ENCODE measurements around the gene GATAD2A.
"Not testable (repeated sequence)": the region's sequence is repeated elsewhere in the genome, so short reads cannot be mapped to it uniquely, and the experiment has no call there.

GATAD2A gene

DNA sequence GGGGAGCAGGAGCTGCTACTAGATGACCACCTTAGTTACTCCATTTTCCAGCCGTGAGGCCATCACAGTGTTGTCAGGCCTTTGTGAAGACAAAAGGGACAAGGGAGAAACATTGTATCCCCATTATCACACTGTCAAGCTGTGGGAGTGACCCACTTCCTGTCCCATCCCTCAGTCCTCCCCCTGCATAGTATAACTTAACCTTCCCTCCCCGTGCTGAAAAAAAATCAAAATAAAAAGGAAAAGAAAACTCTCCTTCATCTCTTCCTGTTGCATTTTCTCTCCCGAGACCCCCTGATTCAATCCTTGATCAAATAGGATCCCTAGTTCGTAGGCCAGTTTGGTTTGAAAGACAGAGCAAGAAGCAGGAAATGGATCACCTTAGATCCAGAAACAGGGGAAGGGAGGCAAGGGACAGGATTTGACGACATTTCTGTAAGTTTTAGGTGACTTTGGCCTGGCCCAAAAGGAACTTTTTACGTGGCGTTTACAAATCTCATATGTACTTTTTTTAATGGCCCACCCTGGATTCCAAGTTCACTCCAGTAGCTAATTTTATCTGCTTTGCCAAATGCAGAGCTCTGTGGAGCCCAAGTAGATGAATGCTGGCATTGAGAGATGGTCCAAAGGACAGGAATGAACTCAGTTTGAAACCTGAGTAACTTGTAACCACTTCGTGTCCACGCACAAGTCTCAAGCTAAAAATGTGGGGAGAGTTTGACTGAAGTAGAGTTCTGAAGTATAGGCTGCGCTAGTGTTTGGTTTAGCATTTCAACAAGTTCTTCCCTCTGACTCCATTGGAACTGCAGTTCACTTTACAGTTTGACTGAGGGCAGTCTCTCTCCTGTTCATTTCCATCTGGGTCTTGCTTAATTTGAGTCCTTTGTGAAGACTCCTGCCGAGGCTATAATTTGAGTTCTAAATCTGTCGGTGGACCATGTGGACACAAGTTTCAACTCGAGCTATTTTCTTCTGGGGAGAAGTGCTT, 16.6 kb upstream of the GATAD2A start:
- DNase-seq: no peak

DNA sequence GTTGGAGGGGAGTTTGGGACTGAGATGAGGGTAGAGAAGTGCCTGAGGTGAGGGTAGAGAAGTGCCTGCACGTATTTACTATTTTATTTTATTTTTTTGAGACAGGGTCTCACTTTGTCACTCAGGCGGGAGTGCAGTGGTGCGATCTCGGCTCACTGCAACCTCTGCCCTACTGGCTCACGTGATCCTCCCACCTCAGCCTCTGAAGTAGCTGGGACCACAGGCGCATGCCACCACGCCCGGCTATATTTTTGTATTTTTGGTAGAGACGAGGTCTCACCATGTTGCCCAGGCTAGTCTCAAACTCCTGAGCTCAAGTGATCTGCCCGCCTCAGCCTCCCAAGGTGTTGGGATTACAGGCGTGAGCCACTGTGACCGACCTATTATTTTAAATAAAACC, 15.8 kb upstream of the GATAD2A start:
- DNase-seq: not testable (repeated sequence)

DNA sequence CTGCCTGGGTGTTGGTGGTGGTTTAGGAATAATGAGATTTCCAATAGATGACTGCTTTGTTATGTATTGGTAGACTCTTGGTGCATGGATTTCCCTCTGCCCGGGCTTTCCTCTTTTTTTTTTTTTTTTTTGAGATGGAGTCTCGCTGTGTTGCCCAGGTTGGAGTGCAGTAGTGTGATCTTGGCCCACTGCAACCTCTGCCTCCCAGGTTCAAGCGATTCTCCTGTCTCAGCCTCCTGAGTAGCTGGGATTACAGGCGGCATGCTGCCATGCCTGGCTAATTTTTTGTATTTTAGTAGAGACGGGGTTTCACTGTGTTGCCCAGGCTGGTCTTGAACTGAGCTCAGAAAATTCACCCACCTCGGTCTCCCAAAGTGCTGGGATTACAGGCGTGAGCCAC, 11.1 kb upstream of the GATAD2A start:
- not testable (repeated sequence) for DNase-seq

DNA sequence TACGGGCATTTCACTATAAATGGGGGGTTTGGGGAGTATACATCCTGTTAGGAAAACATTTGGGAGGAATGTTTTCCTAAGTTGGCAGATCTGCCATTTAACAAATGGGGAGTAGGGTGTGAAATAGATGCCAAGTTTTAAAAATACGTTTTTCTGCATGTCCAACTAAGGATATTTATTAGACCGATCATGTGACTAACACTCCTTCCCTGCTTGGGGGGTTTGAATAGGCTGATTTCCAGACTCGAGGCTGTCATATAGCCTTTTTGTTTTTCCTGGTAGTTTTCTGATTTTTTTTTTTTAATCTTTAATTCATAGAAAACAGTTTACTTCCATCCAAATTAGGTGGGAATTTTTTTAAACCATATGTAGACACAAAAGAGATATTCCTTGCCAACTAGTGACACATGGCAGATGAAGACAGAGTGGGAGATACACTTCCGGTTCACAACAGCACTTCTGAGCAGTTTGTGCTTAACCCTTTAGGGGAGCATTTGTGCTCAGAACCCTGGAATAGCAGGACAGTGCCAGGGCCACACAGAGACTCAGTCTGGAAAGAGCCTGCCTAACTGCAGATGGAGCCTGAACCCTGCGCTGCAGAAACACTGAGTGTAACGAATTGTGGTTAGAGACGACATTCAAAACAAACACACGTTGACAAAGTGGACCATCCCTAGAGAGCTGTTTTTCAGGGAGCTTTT, 5.6 kb upstream of the GATAD2A start:
- DNase-seq: no peak

DNA sequence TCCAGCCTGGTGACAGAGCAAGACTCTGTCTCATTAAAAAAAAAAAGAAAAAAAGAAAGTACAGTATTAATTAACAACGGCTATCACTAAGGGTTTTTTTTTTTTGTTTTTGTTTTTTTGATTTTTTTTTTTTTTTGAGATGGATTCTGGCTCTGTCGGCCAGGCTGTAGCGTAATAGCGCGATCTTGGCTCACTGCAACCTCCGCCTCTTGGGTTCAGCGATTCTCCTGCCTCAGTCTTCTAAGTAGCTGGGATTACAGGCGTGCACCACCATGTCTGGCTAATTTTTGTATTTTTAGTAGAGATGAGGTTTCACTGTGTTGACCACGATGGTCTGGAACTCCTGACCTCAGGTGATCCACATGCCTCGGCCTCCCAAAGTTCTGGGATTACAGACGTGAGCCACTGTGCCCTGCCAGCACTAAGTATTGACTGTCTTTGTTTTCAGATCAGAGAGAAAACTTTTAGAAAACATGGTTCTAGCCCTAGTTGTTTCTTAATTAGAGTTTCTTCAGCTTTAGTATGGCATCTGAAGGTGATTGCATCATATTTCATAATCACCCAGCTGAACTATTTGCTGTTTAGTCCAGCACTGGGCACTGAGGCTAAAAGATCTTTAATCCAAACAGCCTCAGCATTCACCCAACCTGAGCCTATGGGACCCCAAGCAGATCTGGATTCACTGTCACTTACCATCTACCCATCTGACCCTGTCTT, 2.7 kb upstream of the GATAD2A start:
- no peak for DNase-seq

DNA sequence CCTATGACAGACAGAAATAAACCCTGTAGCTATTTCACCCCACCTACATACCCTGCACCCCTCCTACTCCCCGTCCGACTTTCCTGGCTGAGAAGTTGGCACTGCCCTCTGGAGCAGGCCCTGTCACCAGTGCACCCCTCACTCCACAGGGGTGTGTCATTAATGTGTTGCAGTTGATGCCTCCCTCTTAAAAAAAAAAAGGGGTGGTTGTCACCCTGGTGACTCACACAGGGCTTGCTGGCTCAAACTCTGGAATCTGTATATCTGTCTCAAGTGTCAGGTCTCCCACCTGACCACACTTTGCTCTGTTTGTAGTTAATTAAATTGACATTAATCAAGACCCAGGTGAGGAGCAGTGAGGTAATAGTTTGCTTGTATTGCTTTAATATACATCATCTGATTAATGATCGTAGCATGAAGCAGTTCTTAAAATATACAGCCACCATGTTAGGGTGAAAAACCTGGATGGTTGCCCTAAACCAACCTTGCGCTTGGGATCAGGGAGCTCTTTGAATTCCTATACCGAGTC, 2.0 kb upstream of the GATAD2A start:
- no peak for DNase-seq

DNA sequence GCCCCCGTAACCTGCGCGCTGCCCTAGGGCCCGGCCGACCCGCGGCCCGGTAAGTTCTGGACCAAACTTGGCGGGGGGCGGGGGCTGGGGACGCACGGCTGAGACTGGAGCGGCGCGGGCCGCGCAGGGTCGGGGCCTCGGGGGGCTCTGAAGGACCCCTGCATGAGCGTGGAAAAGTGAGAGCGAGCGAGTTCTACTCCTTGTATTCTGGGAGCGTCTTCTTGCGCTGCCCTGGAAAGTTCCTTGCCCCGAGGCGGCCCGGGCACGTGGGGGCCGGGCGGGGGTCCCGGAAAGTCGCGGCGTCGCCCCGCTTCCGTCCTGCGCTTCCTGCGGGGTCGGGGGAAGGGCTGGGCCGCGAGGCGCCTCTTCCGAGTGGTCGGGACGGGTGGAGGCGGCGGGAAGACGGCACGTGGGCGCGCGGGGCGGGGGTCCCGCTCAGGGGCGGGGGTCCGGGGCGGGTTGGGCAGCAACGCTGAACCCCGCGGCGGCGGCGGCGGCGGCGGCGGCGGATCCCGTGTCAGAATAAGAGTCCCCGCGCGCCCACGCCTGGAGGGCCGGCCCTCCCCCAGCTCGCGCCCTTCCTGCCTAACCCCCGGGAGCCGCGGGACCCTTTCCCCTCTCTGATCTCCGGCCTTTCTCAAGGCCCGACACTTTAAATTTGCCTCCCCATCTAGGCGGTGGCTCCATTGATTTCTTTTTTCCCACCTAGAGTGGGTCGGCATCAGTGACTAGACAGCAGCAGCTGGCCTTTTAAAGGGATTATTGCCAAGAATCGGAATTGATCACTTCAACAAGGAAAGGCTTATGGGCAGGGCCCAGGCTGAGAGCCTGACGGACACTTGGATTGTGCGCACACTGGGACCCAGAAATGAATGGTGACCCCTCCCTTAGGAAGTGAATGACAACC, 749 bp downstream of the GATAD2A start:
- DNase-seq: no peak

DNA sequence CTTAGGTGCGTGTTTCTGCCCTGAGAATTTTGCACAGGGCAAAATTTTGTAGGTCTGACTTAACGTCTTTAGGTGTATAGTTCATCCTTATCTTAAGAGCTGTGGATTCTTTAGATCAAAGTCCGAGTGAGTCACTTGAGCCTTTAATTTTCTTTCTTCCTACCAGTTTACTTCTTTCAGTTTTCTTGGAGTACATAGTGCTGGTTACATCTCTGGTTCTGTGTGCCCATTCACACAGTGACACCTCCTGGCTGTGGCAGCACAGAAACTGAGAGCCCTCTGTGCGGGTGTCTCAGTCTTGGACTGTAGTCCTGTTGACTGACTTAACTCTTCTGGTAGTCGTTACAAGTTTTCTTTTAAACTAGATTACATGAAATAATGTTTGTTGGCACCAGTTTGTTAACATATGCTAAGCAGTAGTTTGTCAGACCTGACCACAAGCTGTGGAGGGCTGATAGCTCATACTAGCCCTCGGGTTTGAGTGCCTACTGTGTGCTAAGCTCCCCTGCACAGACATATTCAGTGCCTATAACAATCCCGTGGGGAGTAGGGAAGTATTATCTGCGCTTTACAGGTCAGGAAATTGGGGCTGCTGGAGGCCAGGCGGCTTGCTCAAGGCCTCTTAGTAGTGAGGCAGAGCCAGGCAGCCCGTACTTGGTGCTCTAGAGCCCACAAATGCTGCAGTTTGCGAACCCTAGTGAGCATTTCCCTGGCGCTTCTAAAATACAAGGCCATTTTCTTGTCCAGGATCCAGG, 1.6 kb downstream of the GATAD2A start:
- DNase-seq: no peak

DNA sequence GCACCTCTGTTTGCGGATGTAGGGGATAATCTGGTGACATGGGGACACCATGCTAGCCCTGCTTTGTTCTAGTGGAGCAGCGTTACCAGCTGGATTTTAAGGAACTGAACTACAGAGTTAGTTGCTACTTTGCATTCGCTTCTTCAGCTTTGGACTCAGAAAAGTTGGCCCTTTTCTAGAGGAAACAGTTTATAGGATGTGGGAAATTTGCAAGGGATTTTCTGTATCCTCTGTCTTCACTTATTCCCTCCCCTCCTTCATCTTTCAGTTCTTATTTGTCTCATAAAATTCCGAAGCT, 2.1 kb downstream of the GATAD2A start:
- DNase-seq: no peak

DNA sequence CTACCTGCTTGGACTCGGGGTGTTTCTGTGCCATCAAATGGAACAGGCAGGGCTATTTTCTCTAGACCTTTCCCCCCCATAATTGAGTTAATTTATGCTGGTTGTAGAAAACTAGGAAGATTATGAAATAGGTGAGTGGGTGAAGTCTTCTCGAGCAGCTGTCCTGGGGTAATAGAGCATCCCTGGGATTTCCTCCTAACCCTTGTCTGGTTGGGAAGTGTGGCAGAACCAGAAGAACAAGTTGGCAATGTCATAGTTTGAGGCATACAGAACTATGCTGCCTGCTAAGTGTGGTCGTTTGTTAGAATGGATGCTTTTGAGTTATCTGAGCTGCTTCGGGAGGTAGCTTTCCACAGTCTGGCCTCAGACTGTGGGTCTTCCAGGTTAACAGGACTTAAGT, 3.7 kb downstream of the GATAD2A start:
- DNase-seq: no peak

DNA sequence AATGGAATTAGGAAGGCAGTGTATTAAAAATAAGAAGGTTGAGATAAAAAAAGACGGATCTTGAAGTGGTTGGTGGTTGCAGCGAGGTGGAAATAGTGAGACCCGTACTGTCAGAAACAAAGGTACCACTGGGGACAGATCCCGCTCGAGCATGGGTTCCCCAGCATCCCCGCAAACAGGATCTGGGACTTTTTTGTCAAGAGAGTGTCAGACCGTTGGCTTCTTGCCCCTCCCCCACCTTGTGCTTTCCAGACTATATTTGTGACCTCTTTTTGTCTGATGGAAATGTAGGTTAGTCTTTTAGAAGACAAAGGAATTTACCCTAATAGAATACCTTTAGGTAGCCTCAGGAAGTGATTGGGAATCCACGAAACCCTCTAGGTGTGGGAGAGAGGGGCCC, 4.2 kb downstream of the GATAD2A start:
- DNase-seq: no peak

DNA sequence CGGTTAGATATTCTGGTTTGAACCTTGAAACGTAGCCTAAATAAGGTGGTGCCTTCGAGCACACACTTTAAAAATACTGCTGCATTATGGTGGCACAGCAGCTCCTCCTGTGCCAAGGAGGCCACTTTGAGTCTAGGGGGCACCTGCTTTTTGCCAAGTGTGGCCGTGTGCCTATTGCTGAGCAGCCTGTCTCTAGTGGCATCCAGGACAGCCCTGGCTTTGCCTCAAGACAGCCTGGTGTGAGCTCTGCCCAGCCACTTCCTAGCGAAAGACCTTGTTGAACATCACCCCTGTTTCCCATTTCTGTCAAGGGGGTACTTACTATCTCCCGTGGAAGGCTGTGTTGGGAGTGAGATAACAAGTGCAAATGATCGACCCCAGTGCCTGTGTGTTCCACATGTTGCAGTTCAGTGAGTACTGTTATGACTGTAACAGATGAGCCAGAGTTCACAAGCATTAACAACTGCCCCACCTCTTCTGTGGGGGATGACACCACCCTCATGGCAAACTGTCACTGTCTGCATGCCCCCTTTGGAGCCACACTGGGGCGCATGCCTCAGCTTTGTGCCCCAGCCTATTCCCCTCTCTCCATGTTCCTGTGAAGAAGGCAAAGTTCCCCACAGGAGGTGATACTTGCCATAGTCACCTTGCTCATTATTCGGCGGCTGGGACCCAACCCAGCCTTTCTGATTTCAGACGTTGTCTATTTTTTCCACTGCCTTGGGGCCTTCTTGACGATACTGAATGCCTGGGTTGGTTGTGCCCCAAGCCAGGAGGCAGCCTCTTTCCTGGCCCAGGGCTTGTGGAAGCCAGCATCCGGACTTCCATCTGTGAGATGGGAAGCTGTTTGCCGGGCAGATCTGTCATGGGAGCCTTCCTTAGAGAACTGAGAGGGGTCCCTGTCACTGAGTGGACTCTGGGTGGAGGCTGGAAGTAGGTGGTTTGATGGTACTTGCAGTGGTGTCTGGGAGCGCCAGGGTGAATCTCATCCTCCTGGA, 5.4 kb downstream of the GATAD2A start:
- DNase-seq: no peak

DNA sequence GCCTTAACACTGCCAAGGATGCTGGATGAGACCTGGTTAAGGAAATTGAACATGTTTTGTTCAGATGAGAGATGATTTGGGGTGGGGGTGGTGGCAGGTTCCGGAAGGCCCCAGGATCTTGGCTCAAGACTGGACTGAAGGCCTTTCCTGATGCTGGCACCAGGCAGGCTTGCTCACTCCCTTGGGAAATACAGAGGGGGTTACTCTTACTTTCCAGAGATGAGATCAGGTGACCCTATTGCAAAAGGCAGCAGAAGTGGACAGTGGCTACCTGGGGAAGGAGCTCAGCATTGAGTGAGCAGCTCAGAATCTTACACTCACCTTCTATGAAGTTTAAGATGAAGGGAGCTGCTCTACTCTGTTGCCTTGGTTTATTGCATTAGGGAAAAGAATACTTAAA, 10.8 kb downstream of the GATAD2A start:
- DNase-seq: no peak

DNA sequence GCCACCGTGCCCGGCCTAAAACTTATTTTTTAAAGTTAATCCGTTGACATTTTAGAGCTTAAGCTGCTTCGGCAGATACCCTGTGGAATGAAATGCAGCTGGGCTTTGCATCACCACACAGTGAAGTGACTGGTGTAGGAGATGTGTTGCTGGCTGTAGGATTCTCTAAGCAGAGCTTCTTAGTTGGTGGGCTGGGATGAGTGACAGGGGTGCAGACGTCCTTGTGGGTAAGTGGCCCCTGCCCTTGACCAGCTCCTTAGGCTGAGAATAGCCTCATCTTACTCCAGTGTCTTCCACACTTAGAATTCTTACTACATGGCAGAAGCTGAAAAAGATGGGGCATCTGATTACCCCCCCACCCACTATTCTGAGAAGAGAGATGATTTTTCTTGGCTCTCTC, 11.6 kb downstream of the GATAD2A start:
- no peak for DNase-seq

DNA sequence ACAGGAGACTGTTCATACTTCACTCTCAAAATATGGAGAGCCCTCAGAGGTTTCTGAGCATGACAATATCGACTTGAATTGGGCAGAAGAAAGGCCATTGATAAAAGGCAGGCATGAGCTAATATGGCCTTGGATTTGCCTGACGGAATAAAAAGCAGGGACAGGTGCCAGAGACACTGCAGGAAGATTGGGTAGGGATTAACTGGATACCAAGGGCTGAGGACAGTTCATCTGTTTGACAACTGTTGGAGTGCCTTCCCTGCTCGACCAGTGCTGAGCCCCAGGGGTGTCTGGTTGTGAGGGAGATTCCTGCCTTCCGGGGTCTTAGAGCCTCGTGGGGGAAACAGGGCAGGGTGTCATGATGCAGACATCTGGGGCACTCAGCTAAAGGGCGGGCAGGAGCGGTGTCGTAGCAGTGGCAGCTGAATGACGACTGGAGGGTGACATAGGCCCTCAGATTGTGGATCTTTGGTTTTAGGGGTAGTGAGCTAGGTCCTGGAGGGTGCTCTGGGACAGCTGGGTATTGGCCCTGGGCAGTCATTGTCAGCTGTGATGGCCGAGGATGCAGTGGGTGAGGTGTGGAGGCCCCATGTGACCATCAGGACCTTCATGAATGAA, 12.3 kb downstream of the GATAD2A start:
- DNase-seq: no peak

DNA sequence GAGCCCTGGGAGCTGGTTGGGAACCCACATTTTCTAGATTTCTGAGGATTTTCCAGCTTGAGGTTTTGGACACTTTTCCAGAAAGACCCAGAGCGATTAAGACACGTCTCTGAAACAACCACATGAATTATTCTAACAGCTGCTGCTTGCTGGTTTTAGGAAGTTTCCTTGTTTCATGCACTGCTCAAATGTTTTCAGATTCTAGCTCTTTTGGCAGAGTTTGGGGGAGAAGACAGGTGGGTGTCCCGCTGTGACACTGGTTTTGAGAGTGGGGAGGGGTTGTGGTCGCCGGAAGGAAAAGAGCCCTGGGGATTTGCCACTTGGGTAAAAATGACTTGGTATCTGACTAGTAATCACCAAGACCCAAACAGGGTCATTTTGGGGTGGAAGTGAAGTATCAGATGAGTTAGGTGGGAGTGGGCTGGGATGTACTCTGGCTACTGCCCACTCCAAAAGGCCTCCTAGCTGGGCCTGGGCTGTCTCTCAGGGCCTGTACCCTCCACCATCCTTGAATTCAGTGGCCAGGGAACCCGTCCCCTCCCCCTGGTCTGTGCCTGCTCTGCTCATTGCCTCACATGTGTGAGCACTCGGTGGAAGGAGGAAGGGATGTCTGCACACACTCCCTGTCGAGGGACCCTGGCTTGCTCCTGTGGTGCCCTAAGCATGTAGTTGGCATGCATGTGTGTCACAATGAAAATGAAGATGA, 13.2 kb downstream of the GATAD2A start:
- DNase-seq: no peak

DNA sequence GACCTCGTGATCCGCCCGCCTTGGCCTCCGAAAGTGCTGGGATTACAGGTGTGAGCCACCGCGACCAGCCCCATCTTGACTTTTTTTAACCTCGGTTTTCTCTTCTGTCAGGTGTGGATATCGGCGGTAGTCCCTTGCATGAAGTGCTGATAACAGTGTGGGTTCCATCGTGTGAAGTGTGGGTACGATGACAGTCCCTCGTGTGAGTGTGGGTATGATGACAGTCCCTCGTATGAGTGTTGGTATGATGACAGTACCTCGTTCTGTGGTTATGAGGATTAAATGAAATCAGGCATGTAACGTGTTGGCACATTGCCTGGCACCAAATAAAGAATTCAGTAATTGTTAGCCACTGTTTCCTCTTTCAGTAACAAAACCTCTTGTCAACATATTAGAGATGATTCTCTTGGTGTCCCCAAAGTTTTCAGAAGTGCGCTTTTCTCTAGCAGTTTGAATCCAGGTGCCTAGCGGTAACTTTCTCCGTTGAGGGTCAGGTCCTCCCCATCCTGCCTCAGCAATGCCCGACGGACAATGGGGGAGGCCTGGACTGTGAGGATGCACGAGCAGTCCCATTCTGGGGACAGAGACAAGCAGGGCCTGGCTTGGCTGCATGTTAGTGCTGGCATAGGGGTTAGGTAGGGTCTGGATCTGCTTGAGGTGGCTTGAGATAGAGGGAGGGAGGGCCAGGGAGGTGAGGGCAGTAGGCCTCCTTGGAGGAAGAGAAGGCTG, 15.3 kb downstream of the GATAD2A start:
- DNase-seq: no peak

DNA sequence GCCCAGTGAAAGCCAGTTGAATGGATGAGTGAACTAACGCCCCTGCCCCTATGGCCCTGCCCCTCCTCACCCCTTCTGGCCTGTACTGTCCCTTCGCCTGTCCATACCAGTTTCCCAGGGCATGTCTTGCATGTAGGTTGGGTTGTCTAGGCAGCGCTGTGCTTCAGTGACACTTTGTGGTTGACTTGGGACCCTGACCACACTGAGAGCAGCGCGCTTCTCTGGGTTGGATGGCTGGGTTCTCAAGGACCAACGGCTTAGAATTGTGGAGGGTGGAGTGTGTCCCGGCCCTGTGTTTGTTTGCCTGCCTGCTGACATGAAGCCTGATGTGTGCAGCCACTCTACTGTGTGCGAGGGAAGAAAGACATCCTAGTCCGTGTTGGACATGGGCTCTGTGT, 15.8 kb downstream of the GATAD2A start:
- DNase-seq: no peak

DNA sequence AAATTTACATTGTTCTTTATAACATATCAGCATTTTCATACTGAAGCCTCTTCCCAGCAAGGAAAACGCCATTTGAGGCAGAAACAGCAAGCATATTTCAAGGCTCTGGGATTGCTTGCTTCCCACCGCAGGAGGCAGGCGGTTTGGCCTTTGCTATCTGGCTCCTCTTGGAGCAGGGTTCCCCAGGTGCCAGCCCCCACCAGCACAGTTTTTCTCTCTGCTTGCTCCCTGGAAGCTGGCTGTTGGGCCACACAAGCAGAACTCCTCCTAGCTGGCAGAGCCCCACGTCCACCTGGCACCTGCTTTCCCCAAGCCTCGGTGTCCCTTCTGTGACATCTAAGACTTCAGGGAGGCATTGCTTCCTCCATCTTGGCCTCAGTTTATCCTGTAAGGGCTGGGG, 16.7 kb downstream of the GATAD2A start:
- no peak for DNase-seq
